ENCODE data around the gene SYCE1L.
"Not testable (repeated sequence)": the region's sequence is repeated elsewhere in the genome, so short reads cannot be mapped to it uniquely, and the experiment has no call there.

SYCE1L gene

GRCh38 chr16:77206533-77206932 is 7.3 kb downstream of the SYCE1L start:
- no peak for DNase-seq (ENCODE audit: low spot score)

GRCh38 chr16:77207030-77207429 is 7.8 kb downstream of the SYCE1L start:
- DNase-seq (ENCODE audit: low spot score), result no peak

- no peak for DNase-seq (ENCODE audit: low spot score)
Measured at GRCh38 chr16:77208382-77208781, 9.2 kb downstream of the SYCE1L start.

- peak; percentile 37 for DNase-seq (ENCODE audit: low spot score)
Measured at GRCh38 chr16:77211880-77212740, 12.9 kb downstream of the SYCE1L start.

GRCh38 chr16:77212741-77213541 is 13.7 kb downstream of the SYCE1L start:
- peak; percentile 30 for DNase-seq (ENCODE audit: low spot score)

- peak; percentile 90 for DNase-seq (ENCODE audit: low spot score)
Measured at GRCh38 chr16:77213542-77214106, 14.4 kb downstream of the SYCE1L start.

GRCh38 chr16:77214411-77215138 is 15.4 kb downstream of the SYCE1L start:
- DNase-seq (ENCODE audit: low spot score), result no peak

- no peak for DNase-seq (ENCODE audit: low spot score)
Measured at GRCh38 chr16:77219437-77219836, 20.2 kb downstream of the SYCE1L start.

GRCh38 chr16:77220427-77220826 is 21.2 kb downstream of the SYCE1L start:
- no peak for DNase-seq (ENCODE audit: low spot score)

GRCh38 chr16:77221482-77221881 is 22.3 kb downstream of the SYCE1L start:
- no peak for DNase-seq (ENCODE audit: low spot score)

GRCh38 chr16:77223184-77223583 is 24.0 kb downstream of the SYCE1L start:
- DNase-seq (ENCODE audit: low spot score), result no peak

GRCh38 chr16:77225182-77225581 is 26.0 kb downstream of the SYCE1L start:
- no peak for DNase-seq (ENCODE audit: low spot score)

- DNase-seq (ENCODE audit: low spot score), result no peak
Measured at GRCh38 chr16:77227745-77228144, 28.5 kb downstream of the SYCE1L start.

- DNase-seq (ENCODE audit: low spot score), result no peak
Measured at GRCh38 chr16:77231047-77231446, 31.8 kb downstream of the SYCE1L start.

GRCh38 chr16:77233799-77234519 is 34.8 kb downstream of the SYCE1L start:
- DNase-seq (ENCODE audit: low spot score), result no peak

- no peak for DNase-seq (ENCODE audit: low spot score)
Measured at GRCh38 chr16:77234611-77235010, 35.4 kb downstream of the SYCE1L start.

GRCh38 chr16:77236063-77236511 is 36.9 kb downstream of the SYCE1L start:
- peak; percentile 86 for DNase-seq (ENCODE audit: low spot score)

- DNase-seq (ENCODE audit: low spot score), result no peak
Measured at GRCh38 chr16:77238593-77238992, 39.4 kb downstream of the SYCE1L start.

GRCh38 chr16:77242471-77242870 is 43.3 kb downstream of the SYCE1L start:
- DNase-seq (ENCODE audit: low spot score), result not testable (repeated sequence)

- DNase-seq (ENCODE audit: low spot score), result no peak
Measured at GRCh38 chr16:77246150-77246549, 46.9 kb downstream of the SYCE1L start.

GRCh38 chr16:77250400-77250799 is 51.2 kb downstream of the SYCE1L start:
- DNase-seq (ENCODE audit: low spot score), result no peak
